CD14-positive monocyte (primary cell): ENCODE results near the gene PRDM1. TPM values are rescaled to one million over a fixed set of nuclear protein-coding genes. Genes with fewer than 3 reads are reported as not detected.

Source experiments
- DNase-seq, 3 donors: peaks; one replicate each; pipeline ENCODE4 v3.0.0-alpha.2; 2011 to 2022
- H2AFZ ChIP-seq: 2 replicates; pipeline ENCODE4 v1.6.0; 2012; ENCODE audit warnings: mild to moderate bottlenecking, low read depth, low read length, inconsistent platforms; ENCODE audit not compliant: insufficient read depth, poor library complexity, severe bottlenecking
- H3K27ac ChIP-seq, 2 donors: 1 replicate in 1 of 2; 2 replicates in 1 of 2; pipeline ENCODE4 v1.5.1; 2012 to 2013; ENCODE audit warnings: low read length in 2 of 2, control low read depth in 1 of 2, inconsistent platforms in 1 of 2, low read depth in 1 of 2, mild to moderate bottlenecking in 1 of 2
- H3K27me3 ChIP-seq, 2 donors: one replicate each; pipeline versions ENCODE4 v1.6.0 to v1.6.1; 2011 to 2013; ENCODE audit warnings: low read length in 2 of 2; ENCODE audit not compliant: control insufficient read depth in 2 of 2, insufficient read depth in 2 of 2
- H3K36me3 ChIP-seq, 2 donors: replicated peaks in 1 of 2; 1 replicate in 1 of 2; 2 replicates in 1 of 2; pipeline versions ENCODE4 v1.5.1 to v1.6.1; 2012 to 2013; ENCODE audit warnings: low read length in 2 of 2, control low read depth in 1 of 2, inconsistent platforms in 1 of 2, mild to moderate bottlenecking in 1 of 2; ENCODE audit not compliant: insufficient read depth in 2 of 2, control insufficient read depth in 1 of 2
- H3K4me1 ChIP-seq, 2 donors: 1 replicate in 1 of 2; 2 replicates in 1 of 2; pipeline versions ENCODE4 v1.5.1 to v1.6.1; 2012 to 2013; ENCODE audit warnings: low read length in 2 of 2, control low read depth in 1 of 2, inconsistent platforms in 1 of 2, mild to moderate bottlenecking in 1 of 2, moderate library complexity in 1 of 2; ENCODE audit not compliant: insufficient read depth in 2 of 2, control insufficient read depth in 1 of 2
- H3K4me2 ChIP-seq: replicated peaks from 2 replicates; pipeline ENCODE3; 2012; ENCODE audit warnings: low read length, moderate library complexity, mild to moderate bottlenecking; ENCODE audit not compliant: poor library complexity, severe bottlenecking; ENCODE audit errors: extremely low read depth
- H3K4me3 ChIP-seq, 3 experiments: fragments of 200-600 bp in 1 of 3; sonication (generic) in 1 of 3; replicated peaks in 1 of 3; 1 replicate in 2 of 3; 2 replicates in 1 of 3; pipeline ENCODE4 v1.5.1; 2011 to 2013; ENCODE audit warnings: low read length in 3 of 3, mild to moderate bottlenecking in 3 of 3, control low read depth in 2 of 3, low read depth in 2 of 3, inconsistent platforms in 1 of 3, moderate library complexity in 1 of 3
- H3K79me2 ChIP-seq: 2 replicates; pipeline ENCODE4 v1.6.0; 2012; ENCODE audit warnings: mild to moderate bottlenecking, control low read depth, inconsistent platforms, low read length, moderate library complexity; ENCODE audit not compliant: insufficient read depth
- H3K9ac ChIP-seq: 2 replicates; pipeline ENCODE4 v1.6.0; 2017; ENCODE audit warnings: low read length, mild to moderate bottlenecking; ENCODE audit not compliant: insufficient read depth, poor library complexity, severe bottlenecking
- H3K9me3 ChIP-seq, 2 donors: replicated peaks in 1 of 2; 1 replicate in 1 of 2; 2 replicates in 1 of 2; pipeline versions ENCODE4 v1.5.1 to v1.6.1; 2012 to 2013; ENCODE audit warnings: low read length in 2 of 2, control low read depth in 1 of 2; ENCODE audit not compliant: control insufficient read depth in 1 of 2, insufficient read depth in 1 of 2
- H4K20me1 ChIP-seq: 2 replicates; pipeline ENCODE4 v1.6.0; 2012; ENCODE audit warnings: mild to moderate bottlenecking, low read length, control low read depth, moderate library complexity; ENCODE audit not compliant: insufficient read depth
- H3K27ac Mint-ChIP-seq, 7 donors: one replicate each; pipeline ENCODE4 v1.8.0; 2020; ENCODE audit warnings: mild to moderate bottlenecking in 7 of 7, mixed read lengths in 7 of 7, moderate library complexity in 6 of 7, inconsistent platforms in 2 of 7
- H3K27me3 Mint-ChIP-seq, 3 donors: one replicate each; pipeline ENCODE4 v1.8.0; 2021 to 2022; ENCODE audit warnings: low read depth in 3 of 3, mild to moderate bottlenecking in 3 of 3, mixed read lengths in 3 of 3, moderate library complexity in 3 of 3, inconsistent platforms in 1 of 3
- H3K36me3 Mint-ChIP-seq, 2 donors: one replicate each; pipeline ENCODE4 v1.8.0; 2020; ENCODE audit warnings: mixed read lengths in 2 of 2, inconsistent platforms in 1 of 2, mild to moderate bottlenecking in 1 of 2
- H3K4me1 Mint-ChIP-seq: one replicate; pipeline ENCODE4 v1.8.0; 2020; ENCODE audit warnings: mild to moderate bottlenecking, mixed read lengths
- H3K4me3 Mint-ChIP-seq, 2 donors: one replicate each; pipeline ENCODE4 v1.8.0; 2020; ENCODE audit warnings: mild to moderate bottlenecking in 2 of 2, mixed read lengths in 2 of 2, moderate library complexity in 1 of 2
- H3K9me3 Mint-ChIP-seq, 7 donors: one replicate each; pipeline ENCODE4 v1.8.0; 2020 to 2022; ENCODE audit warnings: mixed read lengths in 7 of 7, mild to moderate bottlenecking in 6 of 7, moderate library complexity in 6 of 7, inconsistent platforms in 2 of 7
- CTCF ChIP-seq: fragments of 200-600 bp; IDR thresholded peaks from one replicate; pipeline ENCODE4 v1.8.0; 2022; ENCODE audit warnings: antibody characterized with exemption, mild to moderate bottlenecking
- WGBS: methylation state at CpG from one replicate; pipeline ENCODE4 v1.1.5; 2013; ENCODE audit warnings: missing lambda C conversion rate; ENCODE audit not compliant: insufficient coverage; 5-methylcytosine and 5-hydroxymethylcytosine counted together
- intact Hi-C, 2 donors: fragments of 100-400 bp; cut with micrococcal nuclease; formaldehyde crosslinking; loops; one replicate each; pipeline versions ENCODE4 v1.15.0 to v1.15.1; 2023
- polyA plus RNA-seq, 3 donors: library from polyadenylated mRNA; depleted of rRNA in 1 of 3; unstranded in 2 of 3; stranded (reverse) in 1 of 3; fragments of 300-500 nt in 2 of 3; fragments of >200 nt in 1 of 3; fragmentation: Illumina TruSeq in 2 of 3; gene quantifications; 1 replicate in 2 of 3; 2 replicates in 1 of 3; pipeline ENCODE4 v1.2.3, GENCODE V29; 2012 to 2021

The PRDM1 gene
- polyA plus RNA-seq, 3 donors, result 1.8 to 14.9 (median 5.2) TPM

GRCh38 chr6:106120406-106120805 lies 34.3 kb downstream of the PRDM1 start:
- Mint-ChIP-seq H3K4me3 (no peak overlapping the region), H3K4me1 (peaks cover 62% of the 10 kb centered on the region)

DNA sequence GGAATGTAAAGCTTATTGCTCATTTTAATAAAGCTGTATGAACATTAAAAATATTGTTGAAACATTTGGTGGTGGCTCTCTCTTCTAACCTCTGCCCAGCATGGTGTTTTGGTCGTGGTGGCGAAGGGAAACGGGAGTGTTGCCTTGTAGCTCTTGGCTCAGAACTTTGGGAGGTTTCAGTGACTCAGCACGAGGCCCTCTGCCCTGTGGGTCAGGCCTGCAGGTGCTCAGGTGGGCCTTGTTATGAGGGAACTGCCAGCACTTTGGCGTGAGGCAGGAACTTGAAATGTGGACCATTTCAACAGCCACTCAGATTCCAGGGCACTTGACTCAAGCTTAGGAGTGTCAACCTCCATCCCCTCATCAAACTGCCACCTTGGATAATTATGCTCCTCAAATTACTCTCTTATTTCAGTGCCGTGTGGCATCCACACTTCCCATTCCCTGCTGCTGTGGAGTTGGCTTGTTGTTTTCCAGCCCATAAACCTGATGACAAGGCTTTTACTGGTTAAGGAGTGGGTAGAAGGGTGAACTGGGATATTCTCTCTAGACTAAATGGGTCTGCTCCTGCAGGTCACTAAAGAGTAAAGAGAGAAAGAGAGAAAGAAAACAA lies 36.3 kb downstream of the PRDM1 start:
- no peak overlapping the region for H3K9ac ChIP-seq
- Mint-ChIP-seq H3K27ac (peak overlapping the region in 3 of 7 donors; percentile 8 to 62 (median 31)), H3K4me3 (no peak overlapping the region), H3K9me3 (peaks cover 0 to 5% (median 0%) of the 10 kb centered on the region in 7 donors), H3K4me1 (peaks cover 69% of the 10 kb centered on the region), H3K27me3 (peaks cover 0 to 4% (median 0%) of the 10 kb centered on the region in 3 donors), H3K36me3 (peaks cover 0 to 2% of the 10 kb centered on the region in 2 donors)
- TF ChIP-seq CTCF, result no peak
- H3K27ac ChIP-seq, result peak overlapping the region in 1 of 2 donors; percentile 42
- peaks cover 54 to 70% of the 10 kb centered on the region in 2 donors for H3K4me1 ChIP-seq
- intact Hi-C loops, result loop anchor here in 1 of 2 donors (5.0 kb wide), 1 partner anchor 40 kb away; no protein-coding TSS in a partner anchor
- no peaks in the 10 kb centered on the region for H3K79me2 ChIP-seq
- H4K20me1 ChIP-seq, result no peaks in the 10 kb centered on the region
- no peak overlapping the region for H2AFZ ChIP-seq
- peak overlapping the region; percentile 10 for H3K4me2 ChIP-seq
- no peaks in the 10 kb centered on the region for H3K36me3 ChIP-seq
- WGBS, result 63% methylated on average over 4 of the region's 6 CpGs
- no peaks in the 10 kb centered on the region for H3K9me3 ChIP-seq
- H3K4me3 ChIP-seq, result no peak overlapping the region
- no peak for DNase-seq
- H3K27me3 ChIP-seq, result no peaks in the 10 kb centered on the region

More at GRCh38 chr6:106120406-106120805, 34.3 kb downstream of the PRDM1 start:
- TF ChIP-seq CTCF, result no peak
- no peaks in the 10 kb centered on the region for H3K36me3 ChIP-seq
- no peak overlapping the region for H2AFZ ChIP-seq
- H3K79me2 ChIP-seq, result no peaks in the 10 kb centered on the region
- no peak overlapping the region for H3K9ac ChIP-seq
- no peak overlapping the region for H3K27ac ChIP-seq
- H3K27me3 ChIP-seq, result no peaks in the 10 kb centered on the region
- Mint-ChIP-seq H3K9me3 (peaks cover 0 to 5% (median 0%) of the 10 kb centered on the region in 7 donors), H3K27ac (no peak overlapping the region), H3K27me3 (no peaks in the 10 kb centered on the region), H3K36me3 (no peaks in the 10 kb centered on the region)
- no peaks in the 10 kb centered on the region for H3K9me3 ChIP-seq
- no peak overlapping the region for H3K4me2 ChIP-seq
- H3K4me3 ChIP-seq, result no peak overlapping the region
- DNase-seq, result no peak
- peaks cover 46 to 60% of the 10 kb centered on the region in 2 donors for H3K4me1 ChIP-seq
- no peaks in the 10 kb centered on the region for H4K20me1 ChIP-seq
- intact Hi-C loops, result loop anchor here in 1 of 2 donors (5.0 kb wide), 1 partner anchor 42 kb away; no protein-coding TSS in a partner anchor
- no CpG with 5 or more reads among the region's 6 CpGs for WGBS
